Activated naive CD4-positive, alpha-beta T cell treated with anti-CD3 and anti-CD28 coated beads, Interleukin-2, amount 50 U/mL, for 72 hours (primary cell): ENCODE measurements around the gene CENPC. TPM values are rescaled to one million over a fixed set of nuclear protein-coding genes. Genes with fewer than 3 reads are reported as not detected.
A peak's percentile ranks its signal among the peaks of the same experiment; 100 is the strongest.

Source experiments
- ATAC-seq, 2 donors: fragments of 150-1000 bp; cut with Tn5 transposase; 2 replicates each; pipeline ENCODE4 v1.10.0; 2021; ENCODE audit warnings: mild to moderate bottlenecking in 2 of 2, moderate library complexity in 2 of 2
- DNase-seq, 2 donors: peaks; one replicate each; pipeline ENCODE4 v3.0.0; 2021 to 2022; ENCODE audit warnings: low spot score in 2 of 2
- H3K27ac Mint-ChIP-seq, 2 donors: one replicate each; pipeline ENCODE4 v1.8.0; 2022; ENCODE audit warnings: mild to moderate bottlenecking in 2 of 2, mixed read lengths in 2 of 2
- H3K36me3 Mint-ChIP-seq, 2 donors: one replicate each; pipeline ENCODE4 v1.8.0; 2022; ENCODE audit warnings: mixed read lengths in 2 of 2
- H3K9me3 Mint-ChIP-seq, 2 donors: one replicate each; pipeline ENCODE4 v1.8.0; 2022; ENCODE audit warnings: mixed read lengths in 2 of 2
- total RNA-seq, 2 donors: library from RNA; stranded (reverse); gene quantifications; one replicate each; pipeline ENCODE4 v1.2.3, GENCODE V29; 2022

CENPC gene, protein sequence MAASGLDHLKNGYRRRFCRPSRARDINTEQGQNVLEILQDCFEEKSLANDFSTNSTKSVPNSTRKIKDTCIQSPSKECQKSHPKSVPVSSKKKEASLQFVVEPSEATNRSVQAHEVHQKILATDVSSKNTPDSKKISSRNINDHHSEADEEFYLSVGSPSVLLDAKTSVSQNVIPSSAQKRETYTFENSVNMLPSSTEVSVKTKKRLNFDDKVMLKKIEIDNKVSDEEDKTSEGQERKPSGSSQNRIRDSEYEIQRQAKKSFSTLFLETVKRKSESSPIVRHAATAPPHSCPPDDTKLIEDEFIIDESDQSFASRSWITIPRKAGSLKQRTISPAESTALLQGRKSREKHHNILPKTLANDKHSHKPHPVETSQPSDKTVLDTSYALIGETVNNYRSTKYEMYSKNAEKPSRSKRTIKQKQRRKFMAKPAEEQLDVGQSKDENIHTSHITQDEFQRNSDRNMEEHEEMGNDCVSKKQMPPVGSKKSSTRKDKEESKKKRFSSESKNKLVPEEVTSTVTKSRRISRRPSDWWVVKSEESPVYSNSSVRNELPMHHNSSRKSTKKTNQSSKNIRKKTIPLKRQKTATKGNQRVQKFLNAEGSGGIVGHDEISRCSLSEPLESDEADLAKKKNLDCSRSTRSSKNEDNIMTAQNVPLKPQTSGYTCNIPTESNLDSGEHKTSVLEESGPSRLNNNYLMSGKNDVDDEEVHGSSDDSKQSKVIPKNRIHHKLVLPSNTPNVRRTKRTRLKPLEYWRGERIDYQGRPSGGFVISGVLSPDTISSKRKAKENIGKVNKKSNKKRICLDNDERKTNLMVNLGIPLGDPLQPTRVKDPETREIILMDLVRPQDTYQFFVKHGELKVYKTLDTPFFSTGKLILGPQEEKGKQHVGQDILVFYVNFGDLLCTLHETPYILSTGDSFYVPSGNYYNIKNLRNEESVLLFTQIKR
- 10 to 100 TPM; 34.7 to 74.0 TPM for total RNA-seq

- Mint-ChIP-seq H3K36me3 (peaks cover 16 to 24% of the 10 kb centered on the region in 2 donors), H3K9me3 (no peaks in the 10 kb centered on the region), H3K27ac (peak within 1 kb of the TSS; percentile 95 to 99)
- DNase-seq, result peak; percentile 90 to 95
- ATAC-seq, result peak; percentile 96 to 98
Measured at GRCh38 chr4:67545199-67546003, at the start of gene CENPC. Gene CENPC, minus strand, starts transcription at chr4:67545503. Its CDS starts 148 bp downstream, at chr4:67545355.

DNA sequence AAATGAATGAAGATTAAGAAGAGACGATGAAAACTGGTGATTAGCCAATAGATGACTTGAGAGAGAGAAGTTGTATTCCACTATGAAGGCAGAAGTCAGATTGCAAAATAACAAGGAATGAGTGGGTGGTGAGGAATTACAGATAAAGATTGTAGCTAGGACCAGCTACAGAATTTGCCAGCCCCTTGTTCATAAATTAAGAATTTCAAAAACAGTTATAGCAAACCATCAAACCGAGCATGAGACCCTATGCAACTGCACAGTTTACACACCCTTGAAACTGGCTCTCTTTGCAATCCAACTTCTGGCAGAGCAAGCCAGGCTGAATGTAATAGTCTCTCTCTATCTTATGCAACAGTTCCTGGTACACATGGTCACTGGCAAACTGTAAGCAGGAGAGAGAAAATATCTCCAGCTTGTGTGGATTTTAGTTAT, 48.5 kb upstream of the CENPC start:
- H3K27ac Mint-ChIP-seq, result no peak overlapping the region
- no peaks in the 10 kb centered on the region for H3K9me3 Mint-ChIP-seq
- H3K36me3 Mint-ChIP-seq, result peaks cover 0 to 12% of the 10 kb centered on the region in 2 donors
- no peak for DNase-seq
- no peak for ATAC-seq

- DNase-seq, result no peak
- no peaks in the 10 kb centered on the region for H3K9me3 Mint-ChIP-seq
- peaks cover 0 to 5% of the 10 kb centered on the region in 2 donors for H3K36me3 Mint-ChIP-seq
- ATAC-seq, result no peak
- no peak overlapping the region for H3K27ac Mint-ChIP-seq
Measured at GRCh38 chr4:67587156-67587555, 41.9 kb upstream of the CENPC start.

DNA sequence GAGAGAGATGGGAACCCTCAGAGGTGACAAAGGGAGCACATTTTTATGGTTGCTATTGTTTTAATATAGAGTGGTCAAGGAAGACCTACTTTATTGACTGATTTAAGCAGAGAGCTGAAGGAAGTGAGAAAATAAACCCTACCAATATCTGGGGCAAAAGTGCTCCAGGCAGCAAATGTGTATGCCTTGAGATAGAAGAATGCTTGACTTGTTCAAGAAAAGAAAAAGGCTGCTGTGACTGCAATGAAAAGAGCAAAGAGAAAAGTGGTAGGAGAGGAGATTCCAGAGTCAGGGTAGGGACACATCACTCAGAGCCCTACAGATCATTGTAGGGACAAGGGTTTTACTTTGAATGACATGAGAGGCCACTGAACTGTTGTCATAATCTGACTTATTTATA, 39.2 kb upstream of the CENPC start:
- Mint-ChIP-seq H3K27ac (no peak overlapping the region), H3K36me3 (peaks cover 0 to 7% of the 10 kb centered on the region in 2 donors), H3K9me3 (peaks cover 0 to under 1% of the 10 kb centered on the region in 2 donors)
- no peak for ATAC-seq
- no peak for DNase-seq

DNA sequence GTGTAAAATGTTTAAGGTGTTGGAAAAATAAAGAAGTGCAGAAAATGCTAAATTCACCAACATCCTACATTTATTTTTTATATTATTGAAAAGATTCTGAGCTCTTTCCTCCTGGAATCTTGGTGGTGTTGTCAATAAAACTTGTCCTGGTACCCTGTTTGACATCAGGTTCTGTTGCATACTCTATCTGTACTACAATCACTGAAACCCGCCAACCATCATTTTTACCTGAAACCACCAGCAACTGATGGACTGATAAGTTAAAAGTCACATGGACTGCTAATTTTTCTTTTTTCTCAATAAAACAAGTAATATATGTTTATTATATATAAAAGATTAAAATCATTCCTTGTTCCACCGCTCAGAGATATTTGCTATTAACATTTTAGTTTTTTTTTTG, 36.6 kb upstream of the CENPC start:
- peak overlapping the region in 1 of 2 donors; percentile 16 for H3K27ac Mint-ChIP-seq
- DNase-seq (no peak), ATAC-seq (no peak)
- peaks cover 0 to 7% of the 10 kb centered on the region in 2 donors for H3K9me3 Mint-ChIP-seq
- peaks cover 0 to 14% of the 10 kb centered on the region in 2 donors for H3K36me3 Mint-ChIP-seq

DNA sequence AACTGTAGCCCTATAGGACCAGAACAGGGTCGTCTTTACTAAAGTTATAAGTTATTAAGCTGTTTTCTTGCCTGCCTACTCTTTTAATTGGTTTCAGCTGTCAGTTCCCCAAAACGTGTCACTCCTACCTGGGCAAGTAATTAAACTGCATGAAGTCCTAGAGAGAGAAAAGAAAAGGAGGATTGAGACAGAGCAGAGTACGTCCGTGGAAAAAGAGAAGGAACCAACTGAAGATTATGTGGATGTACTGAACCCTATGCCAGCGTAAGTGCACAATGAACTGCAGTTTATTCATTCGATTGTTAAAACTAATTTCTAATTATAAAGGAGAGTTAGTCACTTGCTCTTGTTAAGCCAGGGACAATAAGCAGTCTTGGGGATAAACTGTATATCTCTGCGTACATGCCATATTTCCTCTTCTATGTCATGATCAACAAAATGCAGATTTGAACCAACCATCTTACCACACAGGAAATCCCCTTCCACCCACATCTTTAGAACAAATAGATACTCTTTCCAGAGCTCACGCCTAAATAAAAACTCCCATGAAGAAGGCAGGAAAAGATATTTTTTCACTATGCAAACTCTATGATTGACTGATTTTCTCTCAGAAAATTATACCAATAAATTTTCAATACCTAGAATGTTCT, 36.0 kb upstream of the CENPC start:
- Mint-ChIP-seq H3K9me3 (peaks cover 0 to 7% of the 10 kb centered on the region in 2 donors), H3K36me3 (peaks cover 0 to 14% of the 10 kb centered on the region in 2 donors), H3K27ac (peak overlapping the region; percentile 16 to 31)
- DNase-seq, result no peak
- ATAC-seq, result peak; percentile 72 to 78

- DNase-seq, result no peak
- peak; percentile 65 to 83 for ATAC-seq
- Mint-ChIP-seq H3K9me3 (peaks cover 0 to 7% of the 10 kb centered on the region in 2 donors), H3K27ac (peak overlapping the region; percentile 16 to 66), H3K36me3 (peaks cover 0 to 14% of the 10 kb centered on the region in 2 donors)
Measured at GRCh38 chr4:67580577-67580976, 35.3 kb upstream of the CENPC start.

- ATAC-seq, result no peak
- DNase-seq, result no peak
- Mint-ChIP-seq H3K36me3 (peaks cover 0 to 9% of the 10 kb centered on the region in 2 donors), H3K9me3 (peaks cover 0 to 7% of the 10 kb centered on the region in 2 donors), H3K27ac (peak overlapping the region in 1 of 2 donors; percentile 85)
Measured at GRCh38 chr4:67576538-67576937, 31.2 kb upstream of the CENPC start.

GRCh38 chr4:67576059-67576466, 30.8 kb upstream of the CENPC start:
- no peak for DNase-seq
- ATAC-seq, result no peak
- Mint-ChIP-seq H3K36me3 (peaks cover 0 to 9% of the 10 kb centered on the region in 2 donors), H3K27ac (peak overlapping the region in 1 of 2 donors; percentile 85), H3K9me3 (peaks cover 0 to 7% of the 10 kb centered on the region in 2 donors)

DNA sequence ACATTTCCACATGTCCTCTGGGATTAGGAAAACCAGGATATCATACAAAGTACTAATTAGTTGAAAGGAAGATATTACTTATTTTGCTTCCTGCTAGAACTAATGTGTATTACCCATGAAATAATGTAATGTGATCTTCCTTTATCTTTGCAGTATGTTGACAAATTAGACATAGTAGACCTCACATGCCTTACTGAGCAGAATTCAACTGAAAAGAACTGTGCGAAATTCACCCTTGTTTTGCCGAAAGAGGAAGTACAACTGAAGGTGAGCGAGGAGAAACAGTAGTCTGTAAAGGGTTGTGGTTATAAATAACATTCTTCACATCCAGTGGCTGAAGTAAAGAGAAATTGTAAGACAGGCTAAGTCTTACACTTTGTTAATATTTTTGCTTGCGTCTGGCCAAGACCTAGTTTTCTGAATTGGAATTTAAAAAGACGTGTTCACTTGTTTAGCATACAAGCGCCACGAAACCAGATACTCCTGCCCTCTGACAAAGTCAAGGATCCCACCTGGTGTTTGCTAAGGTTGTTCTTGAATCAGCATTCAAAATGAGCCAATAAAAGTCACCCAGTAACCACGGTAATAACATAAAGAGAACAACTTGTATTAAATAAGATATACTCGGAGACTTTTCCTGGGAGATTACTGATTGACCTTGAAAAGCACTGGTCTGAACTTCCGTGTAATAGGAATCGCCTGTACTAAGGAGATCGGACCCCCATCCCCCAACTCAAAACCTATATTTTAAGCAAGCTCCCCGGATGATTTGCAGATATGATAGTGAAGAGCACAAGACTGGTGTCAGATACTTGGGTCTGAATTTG, 30.1 kb upstream of the CENPC start:
- Mint-ChIP-seq H3K36me3 (peaks cover 0 to 9% of the 10 kb centered on the region in 2 donors), H3K9me3 (peaks cover 0 to 7% of the 10 kb centered on the region in 2 donors), H3K27ac (peak overlapping the region; percentile 40 to 85)
- peak; percentile 56 to 61 for ATAC-seq
- no peak for DNase-seq

DNA sequence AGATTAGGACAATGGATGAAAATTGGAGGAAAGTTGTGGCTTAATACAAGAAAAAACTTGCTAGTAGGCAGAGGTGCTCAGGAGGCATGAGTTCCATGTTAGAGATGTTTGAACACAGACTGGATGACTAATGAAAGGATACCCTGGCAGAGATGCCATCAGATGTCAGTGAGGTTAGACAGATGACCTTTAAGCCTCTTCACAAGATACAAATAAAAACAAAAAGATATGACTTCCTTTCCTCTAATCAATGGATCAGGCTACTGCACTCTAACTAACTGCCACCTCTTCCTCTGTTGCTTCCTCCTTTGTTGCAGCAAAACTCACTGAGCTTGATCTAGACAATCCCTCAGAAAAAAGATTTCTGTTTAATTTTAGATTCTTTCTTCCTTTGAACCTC, 27.9 kb upstream of the CENPC start:
- H3K9me3 Mint-ChIP-seq, result no peaks in the 10 kb centered on the region
- DNase-seq (no peak), ATAC-seq (peak; percentile 47 to 78)
- H3K36me3 Mint-ChIP-seq, result no peaks in the 10 kb centered on the region
- H3K27ac Mint-ChIP-seq, result no peak overlapping the region

- no peaks in the 10 kb centered on the region for H3K36me3 Mint-ChIP-seq
- H3K9me3 Mint-ChIP-seq, result no peaks in the 10 kb centered on the region
- no peak for ATAC-seq
- DNase-seq, result no peak
- H3K27ac Mint-ChIP-seq, result no peak overlapping the region
Measured at GRCh38 chr4:67571975-67572374, 26.7 kb upstream of the CENPC start.

- ATAC-seq (no peak), DNase-seq (no peak)
- H3K27ac Mint-ChIP-seq, result no peak overlapping the region
- peaks cover 0 to 5% of the 10 kb centered on the region in 2 donors for H3K36me3 Mint-ChIP-seq
- H3K9me3 Mint-ChIP-seq, result no peaks in the 10 kb centered on the region
Measured at GRCh38 chr4:67570537-67570936, 25.2 kb upstream of the CENPC start.

DNA sequence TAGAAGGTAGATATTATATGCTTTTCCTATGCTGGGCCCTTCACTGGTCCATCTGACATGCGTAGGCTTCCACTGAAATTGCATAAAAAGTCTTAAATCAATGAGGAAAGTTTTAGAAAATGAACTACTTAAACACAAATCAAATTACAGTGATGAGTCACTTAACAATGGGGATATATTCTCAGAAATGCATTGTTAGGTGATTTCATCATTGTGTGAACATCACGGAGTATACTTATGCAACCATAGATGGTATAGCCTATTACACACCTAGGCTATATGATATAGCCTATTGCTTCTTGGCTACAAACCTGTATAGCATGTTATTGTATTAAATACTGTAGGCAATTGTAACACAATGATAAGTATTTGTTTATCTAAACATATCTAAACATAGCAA, 23.5 kb upstream of the CENPC start:
- Mint-ChIP-seq H3K27ac (no peak overlapping the region), H3K9me3 (no peaks in the 10 kb centered on the region), H3K36me3 (peaks cover 0 to 5% of the 10 kb centered on the region in 2 donors)
- ATAC-seq (peak in 1 of 2 donors; percentile 59), DNase-seq (no peak)

DNA sequence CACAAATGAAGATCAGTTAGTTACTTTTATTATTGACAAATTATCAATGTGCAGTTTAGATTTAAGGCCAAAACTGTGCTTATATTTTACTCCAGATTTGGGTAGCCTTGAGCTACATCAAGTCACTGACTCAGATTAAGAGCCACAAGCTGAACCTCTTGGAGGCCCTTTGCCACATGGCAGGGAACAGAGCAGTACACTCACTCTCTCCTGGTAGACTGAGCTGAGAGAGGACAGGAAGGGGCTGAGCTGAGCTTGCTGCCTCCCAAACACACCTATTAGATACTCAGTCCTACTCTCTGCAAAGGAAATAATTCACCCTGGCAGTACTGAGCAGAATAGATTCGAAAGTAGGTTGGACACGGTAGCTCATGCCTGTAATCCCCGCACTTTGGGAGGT, 21.0 kb upstream of the CENPC start:
- ATAC-seq (peak; percentile 62 to 89), DNase-seq (no peak)
- Mint-ChIP-seq H3K9me3 (peaks cover 0 to 2% of the 10 kb centered on the region in 2 donors), H3K27ac (no peak overlapping the region), H3K36me3 (peaks cover 0 to 9% of the 10 kb centered on the region in 2 donors)
